GM23338 (cell line): Measurements from ENCODE around the gene SHISA9.

ENCODE experiments used
- CREB1 ChIP-seq: fragments of 250-450 bp; sonication (Bioruptor Pico); IDR thresholded peaks from 2 replicates; pipeline ENCODE4 v1.5.0; 2020; ENCODE audit warnings: low read depth, mild to moderate bottlenecking, moderate library complexity
- CTCF ChIP-seq, 2 experiments: fragments of 200-600 bp in 1 of 2; sonication (generic) in 1 of 2; conservative IDR thresholded peaks; 2 replicates each; pipeline versions ENCODE4 v1.5.1 to v1.6.1; 2016 to 2017; ENCODE audit warnings: antibody characterized with exemption in 2 of 2, low read depth in 2 of 2, mild to moderate bottlenecking in 2 of 2, moderate library complexity in 1 of 2
- ETS1 ChIP-seq: IDR thresholded peaks from 2 replicates; pipeline ENCODE4 v1.6.1; 2016; ENCODE audit warnings: antibody characterized with exemption
- EZH2 ChIP-seq: fragments of 200-600 bp; sonication (generic); IDR thresholded peaks from one replicate; pipeline ENCODE4 v1.8.0; 2017; ENCODE audit warnings: antibody characterized with exemption, mild to moderate bottlenecking, low read depth; ENCODE audit not compliant: unreplicated experiment
- EZH2phosphoT487 ChIP-seq: fragments of 200-600 bp; sonication (generic); IDR thresholded peaks from one replicate; pipeline ENCODE4 v1.8.1; 2018; ENCODE audit warnings: antibody characterized with exemption; ENCODE audit not compliant: unreplicated experiment
- JUNB ChIP-seq: IDR thresholded peaks from one replicate; pipeline ENCODE4 v1.6.1; 2016; ENCODE audit warnings: antibody characterized with exemption; ENCODE audit not compliant: unreplicated experiment
- NANOG ChIP-seq: IDR thresholded peaks from 2 replicates; pipeline ENCODE4 v1.6.1; 2016; ENCODE audit warnings: antibody characterized with exemption, borderline replicate concordance
- POLR2AphosphoS5 ChIP-seq: IDR thresholded peaks from 2 replicates; pipeline ENCODE4 v1.6.1; 2016; ENCODE audit warnings: antibody characterized with exemption, low read depth
- REST ChIP-seq: IDR thresholded peaks from one replicate; pipeline ENCODE4 v1.6.1; 2018; ENCODE audit warnings: antibody characterized with exemption; ENCODE audit not compliant: unreplicated experiment
- STAT1 ChIP-seq: IDR thresholded peaks from one replicate; pipeline ENCODE4 v1.6.1; 2016; ENCODE audit warnings: antibody characterized with exemption; ENCODE audit not compliant: unreplicated experiment
- ZNF114 ChIP-seq: fragments of 250-450 bp; sonication (Bioruptor Pico); IDR thresholded peaks from 2 replicates; pipeline ENCODE4 v1.5.0; 2020; ENCODE audit warnings: mild to moderate bottlenecking, moderate library complexity
- ZNF331 ChIP-seq: fragments of 250-450 bp; sonication (Bioruptor Pico); IDR thresholded peaks from 2 replicates; pipeline ENCODE4 v1.5.0; 2020; ENCODE audit warnings: low read depth, mild to moderate bottlenecking, moderate library complexity

- TF ChIP-seq EZH2 (no peak), CTCF (conservative IDR thresholded peaks at IDR 0.05; ENCODE audit: low read depth in 2 of 2) (no peak), REST (peak; percentile 93), EZH2phosphoT487 (no peak), CREB1 (CRISPR knock-in tag) (no peak), POLR2AphosphoS5 (no peak), NANOG (no peak), ZNF331 (CRISPR knock-in tag) (no peak), JUNB (no peak), ETS1 (no peak), STAT1 (no peak), ZNF114 (CRISPR knock-in tag) (no peak)
Observed at GRCh38 chr16:13036600-13036999, 135.2 kb downstream of the SHISA9 start.
